NCI-H146 treated with DMSO at 0.1 percent for 48 hours (cell line): Measurements from ENCODE around the gene BTG1.
"Not testable (repeated sequence)": the region's sequence is repeated elsewhere in the genome, so short reads cannot be mapped to it uniquely, and the experiment has no call there.

ENCODE experiments used
- DNase-seq: peaks from one replicate; lab custom pipeline; 2025; ENCODE audit not compliant: unreplicated experiment; lab: John Stamatoyannopoulos, UW

BTG1 gene

GRCh38 chr12:92151916-92152315, 6.3 kb upstream of the BTG1 start:
- DNase-seq, result no peak

GRCh38 chr12:92149563-92149962, 3.9 kb upstream of the BTG1 start:
- DNase-seq, result no peak

GRCh38 chr12:92147491-92147890, 1.8 kb upstream of the BTG1 start:
- no peak for DNase-seq

- DNase-seq, result no peak
These were observed 1.0 kb upstream of the BTG1 start for GRCh38 chr12:92146497-92147224.

GRCh38 chr12:92145481-92145730, 240 bp downstream of the BTG1 start:
- no peak for DNase-seq

- peak; percentile 80 for DNase-seq
These were observed 790 bp downstream of the BTG1 start for GRCh38 chr12:92144631-92145480.

GRCh38 chr12:92143686-92144630, 1.7 kb downstream of the BTG1 start:
- peak; percentile 76 for DNase-seq

- DNase-seq, result no peak
These were observed 2.4 kb downstream of the BTG1 start for GRCh38 chr12:92143258-92143657.

- DNase-seq, result no peak
These were observed 3.3 kb downstream of the BTG1 start for GRCh38 chr12:92142251-92142926.

GRCh38 chr12:92141591-92142121, 4.0 kb downstream of the BTG1 start:
- DNase-seq, result peak; percentile 36

GRCh38 chr12:92140896-92141536, 4.6 kb downstream of the BTG1 start:
- no peak for DNase-seq

- DNase-seq, result no peak
These were observed 5.5 kb downstream of the BTG1 start for GRCh38 chr12:92140156-92140555.

GRCh38 chr12:92139634-92140150, 6.0 kb downstream of the BTG1 start:
- peak; percentile 12 for DNase-seq

- DNase-seq, result no peak
These were observed 7.0 kb downstream of the BTG1 start for GRCh38 chr12:92138626-92139025.

GRCh38 chr12:92138144-92138543, 7.5 kb downstream of the BTG1 start:
- no peak for DNase-seq

- DNase-seq, result no peak
These were observed 8.5 kb downstream of the BTG1 start for GRCh38 chr12:92136965-92137721.

- DNase-seq, result no peak
These were observed 9.5 kb downstream of the BTG1 start for GRCh38 chr12:92136026-92136730.

GRCh38 chr12:92135541-92135940, 10.1 kb downstream of the BTG1 start:
- DNase-seq, result not testable (repeated sequence)
